Measurements from ENCODE around the gene NMNAT3. TPM values are rescaled to one million over a fixed set of nuclear protein-coding genes. Genes with fewer than 3 reads are reported as not detected.

The NMNAT3 gene
- total RNA-seq, 2 donors from 2014 or later = 1.2 to 1.6 TPM

GRCh38 chr3:139659511-139659910, 18.3 kb downstream of the NMNAT3 start:
- Mint-ChIP-seq H3K27me3 (ENCODE audit: insufficient read depth) (no peaks in the 10 kb centered on the region), H3K4me3 (no peak overlapping the region), H3K27ac (no peak overlapping the region), H3K4me1 (peaks cover 3% of the 10 kb centered on the region), H3K9me3 (no peaks in the 10 kb centered on the region), H3K36me3 (ENCODE audit: low read depth) (no peaks in the 10 kb centered on the region)
- 85 to 89% methylated on average over 4 of the region's 4 CpGs for WGBS, 2 experiments (ENCODE audit: insufficient coverage in 1 of 2, insufficient read length in 1 of 2)
- TF ChIP-seq CTCF (conservative IDR thresholded peaks at IDR 0.05) = no peak
- Histone ChIP-seq H3K4me1 (ENCODE audit: control insufficient read depth, insufficient read depth, low read length) (no peaks in the 10 kb centered on the region), H3K4me3 (ENCODE audit: low read length) (no peak overlapping the region), H3K27me3 (ENCODE audit: control insufficient read depth, insufficient read depth, low read length, poor library complexity, severe bottlenecking) (no peaks in the 10 kb centered on the region), H3K36me3 (ENCODE audit: control insufficient read depth, insufficient read depth, low read length) (no peaks in the 10 kb centered on the region), H3K9ac (ENCODE audit: extremely low read depth, low read length, poor library complexity, severe bottlenecking) (no peak overlapping the region), H3K27ac (ENCODE audit: low read depth, low read length) (no peak overlapping the region), H3K9me3 (ENCODE audit: control insufficient read depth, low read length) (no peaks in the 10 kb centered on the region)
- peak; percentile 4 for DNase-seq

GRCh38 chr3:139657936-139658335, 19.8 kb downstream of the NMNAT3 start:
- WGBS, 2 experiments (ENCODE audit: insufficient coverage in 1 of 2, insufficient read length in 1 of 2) = 84 to 95% methylated on average over 3 of the region's 3 CpGs
- DNase-seq = peak; percentile 20

GRCh38 chr3:139657434-139657833, 20.3 kb downstream of the NMNAT3 start:
- H3K4me1 Mint-ChIP-seq = peaks cover 3% of the 10 kb centered on the region
- H3K36me3 Mint-ChIP-seq (ENCODE audit: low read depth) = no peaks in the 10 kb centered on the region
- Histone ChIP-seq H3K4me3 (ENCODE audit: low read length) (no peak overlapping the region), H3K36me3 (ENCODE audit: control insufficient read depth, insufficient read depth, low read length) (no peaks in the 10 kb centered on the region), H3K9ac (ENCODE audit: extremely low read depth, low read length, poor library complexity, severe bottlenecking) (no peak overlapping the region), H3K4me1 (ENCODE audit: control insufficient read depth, insufficient read depth, low read length) (no peaks in the 10 kb centered on the region), H3K27ac (ENCODE audit: low read depth, low read length) (no peak overlapping the region), H3K27me3 (ENCODE audit: control insufficient read depth, insufficient read depth, low read length, poor library complexity, severe bottlenecking) (no peaks in the 10 kb centered on the region), H3K9me3 (ENCODE audit: control insufficient read depth, low read length) (no peaks in the 10 kb centered on the region)
- 90 to 100% methylated on average over 1 to 3 of the region's 3 CpGs for WGBS, 2 experiments (ENCODE audit: insufficient coverage in 1 of 2, insufficient read length in 1 of 2)
- peak; percentile 15 for DNase-seq
- no peaks in the 10 kb centered on the region for H3K27me3 Mint-ChIP-seq (ENCODE audit: insufficient read depth)
- no peaks in the 10 kb centered on the region for H3K9me3 Mint-ChIP-seq
- no peak overlapping the region for H3K4me3 Mint-ChIP-seq
- no peak for TF ChIP-seq CTCF (conservative IDR thresholded peaks at IDR 0.05)
- H3K27ac Mint-ChIP-seq = no peak overlapping the region

More at GRCh38 chr3:139657936-139658335, 19.8 kb downstream of the NMNAT3 start:
- Histone ChIP-seq H3K27me3 (ENCODE audit: control insufficient read depth, insufficient read depth, low read length, poor library complexity, severe bottlenecking) (no peaks in the 10 kb centered on the region), H3K4me1 (ENCODE audit: control insufficient read depth, insufficient read depth, low read length) (no peaks in the 10 kb centered on the region), H3K27ac (ENCODE audit: low read depth, low read length) (no peak overlapping the region), H3K9ac (ENCODE audit: extremely low read depth, low read length, poor library complexity, severe bottlenecking) (no peak overlapping the region), H3K4me3 (ENCODE audit: low read length) (no peak overlapping the region), H3K36me3 (ENCODE audit: control insufficient read depth, insufficient read depth, low read length) (no peaks in the 10 kb centered on the region), H3K9me3 (ENCODE audit: control insufficient read depth, low read length) (no peaks in the 10 kb centered on the region)
- Mint-ChIP-seq H3K9me3 (no peaks in the 10 kb centered on the region), H3K4me1 (peaks cover 3% of the 10 kb centered on the region), H3K36me3 (ENCODE audit: low read depth) (no peaks in the 10 kb centered on the region), H3K27me3 (ENCODE audit: insufficient read depth) (no peaks in the 10 kb centered on the region), H3K27ac (no peak overlapping the region), H3K4me3 (no peak overlapping the region)
- no peak for TF ChIP-seq CTCF (conservative IDR thresholded peaks at IDR 0.05)
